ENCODE results near the gene CYB5R4. TPM values are rescaled to one million over a fixed set of nuclear protein-coding genes. Genes with fewer than 3 reads are reported as not detected.

CYB5R4 gene
- total RNA-seq, 2 experiments from 2014 or later, result 26.9 to 27.0 TPM

DNA sequence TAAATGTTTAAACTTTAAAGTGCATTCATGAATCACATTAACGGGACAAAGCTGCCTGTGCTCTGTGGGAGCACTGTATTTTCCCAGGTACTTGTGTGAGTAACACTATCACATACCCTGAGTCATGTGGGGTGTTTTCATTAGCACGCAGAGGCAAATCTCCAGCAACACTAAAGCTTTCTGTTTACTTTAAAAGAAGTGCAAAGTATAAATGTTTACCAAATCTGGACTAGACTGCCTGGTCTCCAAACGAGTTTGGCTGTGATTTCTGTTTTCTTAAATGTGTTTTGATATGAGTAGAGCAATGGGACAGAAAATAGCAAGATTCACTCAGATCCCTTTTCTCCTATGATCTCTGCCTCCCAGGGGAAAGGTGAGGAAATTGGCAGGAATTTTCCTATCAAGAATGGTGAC is 35.1 kb upstream of the CYB5R4 start:
- intact Hi-C loops (cut with micrococcal nuclease), result no loop called here
- POLR2A ChIA-PET, result no interaction called here
- TF ChIP-seq, protein P1, sequence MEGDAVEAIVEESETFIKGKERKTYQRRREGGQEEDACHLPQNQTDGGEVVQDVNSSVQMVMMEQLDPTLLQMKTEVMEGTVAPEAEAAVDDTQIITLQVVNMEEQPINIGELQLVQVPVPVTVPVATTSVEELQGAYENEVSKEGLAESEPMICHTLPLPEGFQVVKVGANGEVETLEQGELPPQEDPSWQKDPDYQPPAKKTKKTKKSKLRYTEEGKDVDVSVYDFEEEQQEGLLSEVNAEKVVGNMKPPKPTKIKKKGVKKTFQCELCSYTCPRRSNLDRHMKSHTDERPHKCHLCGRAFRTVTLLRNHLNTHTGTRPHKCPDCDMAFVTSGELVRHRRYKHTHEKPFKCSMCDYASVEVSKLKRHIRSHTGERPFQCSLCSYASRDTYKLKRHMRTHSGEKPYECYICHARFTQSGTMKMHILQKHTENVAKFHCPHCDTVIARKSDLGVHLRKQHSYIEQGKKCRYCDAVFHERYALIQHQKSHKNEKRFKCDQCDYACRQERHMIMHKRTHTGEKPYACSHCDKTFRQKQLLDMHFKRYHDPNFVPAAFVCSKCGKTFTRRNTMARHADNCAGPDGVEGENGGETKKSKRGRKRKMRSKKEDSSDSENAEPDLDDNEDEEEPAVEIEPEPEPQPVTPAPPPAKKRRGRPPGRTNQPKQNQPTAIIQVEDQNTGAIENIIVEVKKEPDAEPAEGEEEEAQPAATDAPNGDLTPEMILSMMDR (IDR thresholded peaks at IDR 0.05), result no peak
- no peak for DNase-seq
- Mint-ChIP-seq H3K4me3 (no peak overlapping the region), H3K4me1 (ENCODE audit: low read depth) (no peaks in the 10 kb centered on the region), H3K36me3 (ENCODE audit: low read depth) (no peaks in the 10 kb centered on the region), H3K9me3 (no peaks in the 10 kb centered on the region), H3K27me3 (peaks cover 5% of the 10 kb centered on the region), H3K27ac (no peak overlapping the region)
- no peak for ATAC-seq
- CTCF ChIA-PET, result interaction anchor here (1.9 kb wide), 1 partner anchor 209 kb away, joined by 4 read pairs; no protein-coding TSS in a partner anchor

DNA sequence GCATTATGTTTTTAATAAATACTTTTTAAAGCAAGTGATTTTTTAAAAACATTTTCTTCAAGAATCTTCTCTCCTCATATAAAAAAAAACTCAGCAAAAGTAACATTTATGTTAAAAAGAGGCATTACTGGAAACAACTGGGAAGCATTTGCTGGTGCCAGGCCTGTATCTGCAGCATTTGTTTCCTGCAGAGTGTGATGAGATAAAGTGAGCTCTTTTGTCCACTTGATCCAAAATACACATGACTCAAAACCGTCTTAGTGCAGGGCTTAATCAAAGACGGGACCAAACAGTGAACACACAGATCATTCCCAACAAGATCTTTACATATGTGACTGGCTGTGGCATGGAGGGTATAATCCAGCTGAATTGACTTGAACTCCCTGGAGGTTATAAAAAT is 34.7 kb upstream of the CYB5R4 start:
- no peaks in the 10 kb centered on the region for H3K36me3 Mint-ChIP-seq (ENCODE audit: low read depth)
- H3K4me1 Mint-ChIP-seq (ENCODE audit: low read depth), result no peaks in the 10 kb centered on the region
- intact Hi-C loops (cut with micrococcal nuclease), result no loop called here
- no peak overlapping the region for H3K27ac Mint-ChIP-seq
- no peak overlapping the region for H3K4me3 Mint-ChIP-seq
- CTCF ChIA-PET, result interaction anchor here (1.9 kb wide), 1 partner anchor 209 kb away, joined by 4 read pairs; no protein-coding TSS in a partner anchor
- ATAC-seq (no peak), DNase-seq (no peak)
- no peaks in the 10 kb centered on the region for H3K9me3 Mint-ChIP-seq
- TF ChIP-seq, protein P1 (IDR thresholded peaks at IDR 0.05), result no peak
- H3K27me3 Mint-ChIP-seq, result peaks cover 5% of the 10 kb centered on the region
- POLR2A ChIA-PET, result no interaction called here

DNA sequence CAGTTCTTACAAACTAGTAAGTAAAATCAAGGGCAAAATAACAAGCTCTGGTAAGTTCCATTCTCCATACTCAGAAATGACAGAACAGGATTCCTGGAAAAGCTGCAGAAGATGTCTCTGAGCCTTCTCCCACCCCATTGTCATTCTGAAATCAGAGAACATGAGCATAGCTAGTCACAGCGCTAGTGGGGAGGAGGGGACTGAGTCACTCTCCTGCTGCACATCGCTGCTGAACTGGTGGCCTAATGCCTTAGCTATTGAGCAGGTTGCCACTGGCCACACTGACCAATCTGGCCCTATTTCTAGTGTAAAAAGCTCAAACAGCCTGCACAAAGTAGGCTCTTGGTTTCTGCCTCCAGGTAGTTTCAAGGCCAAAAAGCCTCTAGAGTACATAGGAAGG is 32.4 kb upstream of the CYB5R4 start:
- Mint-ChIP-seq H3K27me3 (peaks cover 8% of the 10 kb centered on the region), H3K4me3 (no peak overlapping the region), H3K4me1 (ENCODE audit: low read depth) (no peaks in the 10 kb centered on the region), H3K9me3 (no peaks in the 10 kb centered on the region), H3K27ac (no peak overlapping the region), H3K36me3 (ENCODE audit: low read depth) (no peaks in the 10 kb centered on the region)
- DNase-seq, result no peak
- intact Hi-C loops (cut with micrococcal nuclease), result no loop called here
- TF ChIP-seq, protein P1 (IDR thresholded peaks at IDR 0.05), result no peak
- no peak for ATAC-seq
- CTCF ChIA-PET, result interaction anchor here (1.0 kb wide), 1 partner anchor 10 kb away, joined by 3 read pairs; no protein-coding TSS in a partner anchor
- POLR2A ChIA-PET, result no interaction called here

DNA sequence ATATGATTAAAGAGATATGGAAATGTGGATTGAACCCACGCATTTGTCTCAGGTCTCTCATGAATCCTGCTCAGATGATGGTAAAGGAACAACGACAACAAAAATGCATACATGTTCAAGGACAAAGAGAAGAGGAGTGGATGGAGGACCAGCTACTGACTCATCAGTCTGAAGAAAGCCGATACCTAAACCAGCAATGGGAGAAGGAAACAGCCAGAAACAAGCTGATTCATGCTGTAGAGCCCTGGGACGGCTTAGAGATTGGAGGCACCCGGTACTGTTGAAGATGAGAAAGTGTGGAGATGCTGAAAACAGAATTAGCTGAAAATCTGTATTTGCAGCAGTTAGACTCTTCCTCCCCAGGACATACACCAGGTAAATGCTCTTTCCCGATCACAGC is 20.8 kb upstream of the CYB5R4 start:
- peaks cover 8% of the 10 kb centered on the region for H3K9me3 Mint-ChIP-seq
- no peak for ATAC-seq
- H3K27ac Mint-ChIP-seq, result no peak overlapping the region
- intact Hi-C loops (cut with micrococcal nuclease), result no loop called here
- CTCF ChIA-PET, result no interaction called here
- POLR2A ChIA-PET, result no interaction called here
- TF ChIP-seq, protein P1 (IDR thresholded peaks at IDR 0.05), result no peak
- no peak for DNase-seq
- H3K4me1 Mint-ChIP-seq (ENCODE audit: low read depth), result no peaks in the 10 kb centered on the region
- no peak overlapping the region for H3K4me3 Mint-ChIP-seq
- peaks cover 18% of the 10 kb centered on the region for H3K27me3 Mint-ChIP-seq
- H3K36me3 Mint-ChIP-seq (ENCODE audit: low read depth), result no peaks in the 10 kb centered on the region

DNA sequence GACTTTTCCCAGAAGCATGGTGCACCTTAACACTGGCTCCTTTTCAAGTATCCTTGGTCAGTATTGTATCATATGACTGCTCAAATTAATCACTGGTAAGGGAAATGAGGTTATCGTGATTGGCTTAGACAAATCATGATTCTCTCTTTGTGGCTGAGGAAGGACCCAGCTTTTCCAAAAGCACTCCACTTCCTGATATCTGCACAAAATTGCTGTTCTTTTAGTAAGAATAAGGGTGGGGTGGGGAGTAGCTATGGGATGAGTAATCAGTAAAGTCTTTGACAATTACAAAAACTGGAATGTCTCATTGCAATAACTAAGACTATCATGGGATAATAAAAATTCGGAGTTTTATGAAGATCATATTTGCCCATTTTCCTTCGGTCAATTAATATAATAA is 15.3 kb upstream of the CYB5R4 start:
- DNase-seq (no peak), ATAC-seq (no peak)
- Mint-ChIP-seq H3K36me3 (ENCODE audit: low read depth) (no peaks in the 10 kb centered on the region), H3K9me3 (peaks cover 6% of the 10 kb centered on the region), H3K27ac (no peak overlapping the region), H3K27me3 (peaks cover 14% of the 10 kb centered on the region), H3K4me1 (ENCODE audit: low read depth) (no peaks in the 10 kb centered on the region), H3K4me3 (no peak overlapping the region)
- TF ChIP-seq, protein P1 (IDR thresholded peaks at IDR 0.05), result no peak
- POLR2A ChIA-PET, result no interaction called here
- CTCF ChIA-PET, result no interaction called here
- intact Hi-C loops (cut with micrococcal nuclease), result no loop called here
